GM12878 (cell line): ENCODE results near the gene RAB10. TPM values are rescaled to one million over a fixed set of nuclear protein-coding genes. Genes with fewer than 3 reads are reported as not detected.

Source experiments
- ATAC-seq: fragments of 200-7000 bp; cut with Tn5 transposase; 3 replicates; pipeline ENCODE4 v1.9.1; 2020; ENCODE audit warnings: mild to moderate bottlenecking, moderate library complexity
- BruUV-seq: library from RNA; stranded (reverse); fragments of 400-500 nt; replicated peaks from 2 replicates; lab custom pipeline; 2021; lab: Mats Ljungman, UMichigan
- CTCF ChIA-PET: fragments of 300-600 bp; sonication (Branson Sonifier 250); formaldehyde crosslinking; extraction: SDS; loops from one replicate; lab custom pipeline; 2021; ENCODE audit warnings: inconsistent platforms; lab: Yijun Ruan, JAX
- POLR2A ChIA-PET: fragments of 350-600 bp; formaldehyde crosslinking; extraction: SDS; loops from one replicate; lab custom pipeline; 2021; ENCODE audit warnings: inconsistent platforms; lab: Charles Lee
- RAD21 ChIA-PET: fragments of 300-600 bp; sonication (Branson Sonifier 250); formaldehyde crosslinking; loops from one replicate; lab custom pipeline; 2023; ENCODE audit warnings: antibody characterized with exemption; ENCODE audit not compliant: unreplicated experiment; lab: Charles Lee
- SMC1A ChIA-PET: fragments of 300-600 bp; sonication (Branson Sonifier 250); formaldehyde crosslinking; loops from one replicate; lab custom pipeline; 2023; ENCODE audit not compliant: unreplicated experiment, uncharacterized antibody; lab: Charles Lee
- DNase-seq: peaks from one replicate; pipeline ENCODE4 v3.0.0-alpha.2; 2011; ENCODE audit warnings: low read depth, low spot score
- FAIRE-seq: peaks from 3 replicates; lab custom pipeline; 2011; peaks lifted over from hg19 to GRCh38; lab: Jason Lieb, UNC
- H2AFZ ChIP-seq: 2 replicates; pipeline ENCODE4 v1.6.0; 2011; ENCODE audit warnings: low read depth, low read length, control low read depth; ENCODE audit not compliant: control insufficient read depth
- H3K27ac ChIP-seq: 2 replicates; pipeline ENCODE4 v1.5.1; 2011; ENCODE audit warnings: control low read depth; ENCODE audit not compliant: control insufficient read depth, insufficient read depth
- H3K27me3 ChIP-seq, 2 experiments: replicated peaks in 1 of 2; 2 replicates each; pipeline versions ENCODE4 v1.6.0 to v1.6.1; 2011; ENCODE audit warnings: low read length in 1 of 2; ENCODE audit not compliant: control insufficient read depth in 2 of 2, insufficient read depth in 2 of 2
- H3K36me3 ChIP-seq, 2 experiments: 2 replicates each; pipeline ENCODE4 v1.5.1; 2011; ENCODE audit warnings: low read length in 1 of 2; ENCODE audit not compliant: control insufficient read depth in 2 of 2, insufficient read depth in 2 of 2
- H3K4me1 ChIP-seq: 2 replicates; pipeline ENCODE4 v1.6.1; 2011; ENCODE audit warnings: mild to moderate bottlenecking, low read length, moderate library complexity, mixed read lengths; ENCODE audit not compliant: control insufficient read depth, insufficient read depth
- H3K4me2 ChIP-seq: 2 replicates; pipeline ENCODE4 v1.6.0; 2011; ENCODE audit warnings: control low read depth; ENCODE audit not compliant: control insufficient read depth, insufficient read depth
- H3K4me3 ChIP-seq: fragments of 200-600 bp; sonication (generic); 2 replicates; pipeline ENCODE4 v1.5.1; 2016
- H3K79me2 ChIP-seq: 2 replicates; pipeline ENCODE4 v1.6.0; 2011; ENCODE audit warnings: low read length; ENCODE audit not compliant: control insufficient read depth, insufficient read depth
- H3K9ac ChIP-seq: 2 replicates; pipeline ENCODE4 v1.8.0; 2011; ENCODE audit warnings: low read length, control low read depth, mixed read lengths; ENCODE audit not compliant: control insufficient read depth, insufficient read depth
- H3K9me3 ChIP-seq: replicated peaks from 3 replicates; pipeline ENCODE4 v1.5.1; 2011; ENCODE audit warnings: mild to moderate bottlenecking, low read length; ENCODE audit not compliant: control insufficient read depth, insufficient read depth
- H4K20me1 ChIP-seq: 2 replicates; pipeline ENCODE4 v1.6.0; 2011; ENCODE audit not compliant: control insufficient read depth, insufficient read depth
- BHLHE40 ChIP-seq, 2 experiments: fragments of 450-650 bp in 1 of 2; IDR thresholded peaks; 2 replicates each; pipeline ENCODE4 v1.6.1; 2011 to 2017; ENCODE audit warnings: low read depth in 2 of 2, borderline replicate concordance in 1 of 2, improper control_type of control experiment in 1 of 2, low read length in 1 of 2, mild to moderate bottlenecking in 1 of 2
- CEBPB ChIP-seq, 2 experiments: fragments of 150-350 bp in 1 of 2; IDR thresholded peaks; 2 replicates each; pipeline ENCODE4 v1.6.1; 2012 to 2014; ENCODE audit warnings: low read depth in 2 of 2, low read length in 2 of 2, borderline replicate concordance in 1 of 2, inconsistent platforms in 1 of 2
- GABPA ChIP-seq: IDR thresholded peaks from 2 replicates; pipeline ENCODE4 v1.6.1; 2014; ENCODE audit warnings: antibody characterized with exemption, low read depth, mild to moderate bottlenecking, inconsistent platforms
- IKZF2 ChIP-seq, 2 experiments: fragments of 450-650 bp; IDR thresholded peaks; 2 replicates each; pipeline ENCODE4 v1.6.1; 2017; ENCODE audit warnings: mild to moderate bottlenecking in 2 of 2, moderate library complexity in 2 of 2
- LARP7 ChIP-seq: fragments of 450-650 bp; IDR thresholded peaks from 2 replicates; pipeline ENCODE4 v1.6.1; 2017; ENCODE audit warnings: mild to moderate bottlenecking
- POLR2A ChIP-seq: IDR thresholded peaks from 2 replicates; pipeline ENCODE4 v1.6.1; 2011; ENCODE audit warnings: low read depth, mild to moderate bottlenecking, low read length
- SIN3A ChIP-seq: IDR thresholded peaks from 2 replicates; pipeline ENCODE4 v1.6.1; 2012; ENCODE audit warnings: low read depth, low read length, improper control_type of control experiment
- SMAD1 ChIP-seq: fragments of 450-650 bp; IDR thresholded peaks from 2 replicates; pipeline ENCODE4 v1.6.1; 2018; ENCODE audit warnings: mild to moderate bottlenecking, low read depth; ENCODE audit not compliant: partially characterized antibody
- WGBS: methylation state at CpG from one replicate; pipeline ENCODE4 v1.1.6; 2016; ENCODE audit warnings: low lambda C conversion rate; ENCODE audit not compliant: insufficient replicate concordance, insufficient coverage; ENCODE audit errors: missing lambda C conversion rate; 5-methylcytosine and 5-hydroxymethylcytosine counted together
- in situ Hi-C: fragments of 300-500 bp; cut with MboI; formaldehyde crosslinking; loops from 9 replicates; pipeline ENCODE4 v1.14.3; 2018; ENCODE audit warnings: mixed read lengths
- intact Hi-C: fragments of 100-400 bp; cut with micrococcal nuclease; formaldehyde crosslinking; loops from one replicate; pipeline ENCODE4 v1.14.2; 2022; ENCODE audit not compliant: unreplicated experiment
- polyA plus RNA-seq, 11 experiments: library from polyadenylated mRNA; depleted of rRNA in 4 of 11; unstranded in 6 of 11; stranded (reverse) in 5 of 11; fragments of >200 nt; fragmentation: Nextera tagmentation in 4 of 11; fragmentation: Illumina TruSeq in 1 of 11; extraction: Ambion mirVana in 4 of 11; extraction: Trizol in 1 of 11; gene quantifications; 1 replicate in 1 of 11; 2 replicates in 10 of 11; pipeline versions ENCODE4 v1.2.1 to v1.2.3, GENCODE V29; 2011 to 2016; ENCODE audit warnings: inconsistent platforms in 2 of 11, missing spikeins in 2 of 11, low read depth in 1 of 11
- total RNA-seq, 4 experiments: library from RNA; depleted of rRNA in 3 of 4; stranded (reverse); fragments of >200 nt in 3 of 4; fragmentation: Illumina TruSeq in 1 of 4; extraction: Trizol in 1 of 4; gene quantifications; 2 replicates each; pipeline versions ENCODE4 v1.2.1 to v1.2.3, GENCODE V29; 2013 to 2021
- TF ChIP-seq, protein P1 (sequence below): fragments of 450-650 bp; IDR thresholded peaks from 2 replicates; pipeline ENCODE4 v1.6.1; 2016; ENCODE audit warnings: mild to moderate bottlenecking, moderate library complexity, borderline replicate concordance

The RAB10 gene
- total and polyA plus RNA-seq, 10 of the 15 experiments (the other 5 are each of a cell fraction or from before 2014, with no cell fraction given), result 13.3 to 109 (median 82.0) TPM

DNA sequence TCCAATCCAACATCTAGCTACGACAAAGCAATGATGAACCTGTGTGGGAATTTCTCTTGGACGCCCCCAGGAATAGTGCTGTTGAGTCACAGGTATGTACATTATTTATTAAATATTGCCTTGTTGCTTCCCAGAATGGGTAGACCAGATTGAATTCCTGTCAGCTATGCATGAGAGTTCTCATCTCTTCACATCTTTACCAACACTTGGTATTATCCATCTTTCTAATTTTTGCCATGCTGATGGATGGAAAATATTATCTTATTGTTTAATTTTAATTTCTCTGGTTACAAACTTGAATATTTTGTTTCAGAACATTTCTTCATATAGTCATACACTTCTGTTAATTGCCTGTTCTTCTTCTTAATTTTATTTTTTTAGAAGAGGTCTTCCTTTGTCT is 9.6 kb upstream of the RAB10 start:
- H4K20me1 ChIP-seq, result no peaks in the 10 kb centered on the region
- TF ChIP-seq, protein P1, sequence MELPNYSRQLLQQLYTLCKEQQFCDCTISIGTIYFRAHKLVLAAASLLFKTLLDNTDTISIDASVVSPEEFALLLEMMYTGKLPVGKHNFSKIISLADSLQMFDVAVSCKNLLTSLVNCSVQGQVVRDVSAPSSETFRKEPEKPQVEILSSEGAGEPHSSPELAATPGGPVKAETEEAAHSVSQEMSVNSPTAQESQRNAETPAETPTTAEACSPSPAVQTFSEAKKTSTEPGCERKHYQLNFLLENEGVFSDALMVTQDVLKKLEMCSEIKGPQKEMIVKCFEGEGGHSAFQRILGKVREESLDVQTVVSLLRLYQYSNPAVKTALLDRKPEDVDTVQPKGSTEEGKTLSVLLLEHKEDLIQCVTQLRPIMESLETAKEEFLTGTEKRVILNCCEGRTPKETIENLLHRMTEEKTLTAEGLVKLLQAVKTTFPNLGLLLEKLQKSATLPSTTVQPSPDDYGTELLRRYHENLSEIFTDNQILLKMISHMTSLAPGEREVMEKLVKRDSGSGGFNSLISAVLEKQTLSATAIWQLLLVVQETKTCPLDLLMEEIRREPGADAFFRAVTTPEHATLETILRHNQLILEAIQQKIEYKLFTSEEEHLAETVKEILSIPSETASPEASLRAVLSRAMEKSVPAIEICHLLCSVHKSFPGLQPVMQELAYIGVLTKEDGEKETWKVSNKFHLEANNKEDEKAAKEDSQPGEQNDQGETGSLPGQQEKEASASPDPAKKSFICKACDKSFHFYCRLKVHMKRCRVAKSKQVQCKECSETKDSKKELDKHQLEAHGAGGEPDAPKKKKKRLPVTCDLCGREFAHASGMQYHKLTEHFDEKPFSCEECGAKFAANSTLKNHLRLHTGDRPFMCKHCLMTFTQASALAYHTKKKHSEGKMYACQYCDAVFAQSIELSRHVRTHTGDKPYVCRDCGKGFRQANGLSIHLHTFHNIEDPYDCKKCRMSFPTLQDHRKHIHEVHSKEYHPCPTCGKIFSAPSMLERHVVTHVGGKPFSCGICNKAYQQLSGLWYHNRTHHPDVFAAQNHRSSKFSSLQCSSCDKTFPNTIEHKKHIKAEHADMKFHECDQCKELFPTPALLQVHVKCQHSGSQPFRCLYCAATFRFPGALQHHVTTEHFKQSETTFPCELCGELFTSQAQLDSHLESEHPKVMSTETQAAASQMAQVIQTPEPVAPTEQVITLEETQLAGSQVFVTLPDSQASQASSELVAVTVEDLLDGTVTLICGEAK, result no peak
- TF ChIP-seq CEBPB (IDR thresholded peaks at IDR 0.05; ENCODE audit: borderline replicate concordance in 1 of 2, low read depth in 2 of 2, low read length in 2 of 2) (no peak), BHLHE40 (IDR thresholded peaks at IDR 0.05; ENCODE audit: borderline replicate concordance in 1 of 2, low read depth in 2 of 2, low read length in 1 of 2) (no peak), LARP7 (no peak), SIN3A (no peak), POLR2A (no peak), IKZF2 (IDR thresholded peaks at IDR 0.05) (no peak), GABPA (no peak), SMAD1 (no peak)
- peaks cover 2% of the 10 kb centered on the region; the same call in 1 of the 2 replicates for H3K4me1 ChIP-seq
- SMC1A ChIA-PET, result interaction anchor here (1.0 kb wide), 1 partner anchor 33 kb away, joined by 3 read pairs; no protein-coding TSS in a partner anchor
- DNase-seq (no peak), ATAC-seq (no peak), FAIRE-seq (no peak)
- no peak overlapping the region for H3K27ac ChIP-seq
- CTCF ChIA-PET, result interaction anchor here (0.5 to 0.6 kb wide), 2 partner anchors 31 to 67 kb away, joined by 3 read pairs; no protein-coding TSS in a partner anchor
- H3K9me3 ChIP-seq, result no peaks in the 10 kb centered on the region
- no peaks in the 10 kb centered on the region for H3K36me3 ChIP-seq
- no peak overlapping the region for H2AFZ ChIP-seq
- H3K27me3 ChIP-seq, result no peaks in the 10 kb centered on the region
- WGBS, result 50% methylated on average over 2 of the region's 2 CpGs
- RAD21 ChIA-PET, result no interaction called here
- H3K4me2 ChIP-seq, result no peak overlapping the region
- BruUV-seq, result no TSS peak
- in situ Hi-C loops, result no loop called here
- intact Hi-C loops, result no loop called here
- no peak overlapping the region for H3K9ac ChIP-seq
- H3K4me3 ChIP-seq, result no peak overlapping the region
- POLR2A ChIA-PET, result interaction anchor here (0.6 kb wide), 1 partner anchor 19 kb away, joined by 3 read pairs; no protein-coding TSS in a partner anchor
- no peaks in the 10 kb centered on the region for H3K79me2 ChIP-seq
